K562 (cell line): ENCODE data around the gene CTSL. TPM values are rescaled to one million over a fixed set of nuclear protein-coding genes. Genes with fewer than 3 reads are reported as not detected.

ENCODE experiments used
- ATAC-seq: fragments of 200-7000 bp; cut with Tn5 transposase; 3 replicates; pipeline ENCODE4 v1.9.1; 2020; ENCODE audit warnings: moderate library complexity
- BruUV-seq: library from RNA; stranded (reverse); fragments of 400-500 nt; replicated peaks from 2 replicates; lab custom pipeline; 2021; lab: Mats Ljungman, UMichigan
- CTCF ChIA-PET: fragments of 300-600 bp; formaldehyde crosslinking; extraction: SDS; loops from one replicate; lab custom pipeline; 2021; ENCODE audit warnings: low intra/inter-chr PET ratio; lab: Yijun Ruan, JAX
- POLR2A ChIA-PET: fragments of 300-600, 350-650 bp; sonication (Branson Sonifier 250); formaldehyde crosslinking; extraction: SDS; loops from one replicate; lab custom pipeline; 2021; ENCODE audit warnings: antibody characterized with exemption, inconsistent platforms; lab: Yijun Ruan, JAX
- DNase-seq, 4 experiments: peaks; one replicate each; pipeline versions ENCODE4 v3.0.0 to v3.0.0-alpha.2; 2011 to 2018; ENCODE audit warnings: low spot score in 3 of 4, mixed read lengths in 3 of 4; ENCODE audit errors: extremely low read depth in 1 of 4
- FAIRE-seq: peaks from 2 replicates; lab custom pipeline; 2011; peaks lifted over from hg19 to GRCh38; lab: Jason Lieb, UNC
- H2AFZ ChIP-seq: 2 replicates; pipeline ENCODE4 v1.6.0; 2011; ENCODE audit warnings: low read depth, low read length, control low read depth, inconsistent platforms
- H3K27ac ChIP-seq: fragments of 200-600 bp; 3 replicates; pipeline ENCODE4 v1.8.0; 2011; ENCODE audit warnings: low read depth, mild to moderate bottlenecking, control low read depth, inconsistent platforms, low read length, moderate library complexity, mixed read lengths; ENCODE audit errors: extremely low read depth
- H3K27me3 ChIP-seq, 2 experiments: fragments of 300-600 bp in 1 of 2; 2 replicates in 1 of 2; 3 replicates in 1 of 2; pipeline versions ENCODE4 v1.6.0 to v1.8.0; 2011; ENCODE audit warnings: inconsistent platforms in 2 of 2, low read length in 2 of 2, mild to moderate bottlenecking in 1 of 2, mixed read lengths in 1 of 2, moderate library complexity in 1 of 2; ENCODE audit not compliant: control insufficient read depth in 2 of 2, insufficient read depth in 2 of 2
- H3K36me3 ChIP-seq: fragments of 300-600 bp; 3 replicates; pipeline ENCODE4 v1.8.0; 2011; ENCODE audit warnings: mild to moderate bottlenecking, low read length, inconsistent platforms; ENCODE audit not compliant: control insufficient read depth, insufficient read depth
- H3K4me1 ChIP-seq, 2 experiments: fragments of 200-600 bp in 1 of 2; replicated peaks in 1 of 2; 2 replicates in 1 of 2; 3 replicates in 1 of 2; pipeline versions ENCODE4 v1.5.1 to v1.8.0; 2011; ENCODE audit warnings: inconsistent platforms in 2 of 2, low read length in 2 of 2, mild to moderate bottlenecking in 1 of 2, mixed read lengths in 1 of 2, moderate library complexity in 1 of 2; ENCODE audit not compliant: control insufficient read depth in 2 of 2, insufficient read depth in 2 of 2
- H3K4me2 ChIP-seq: 2 replicates; pipeline ENCODE4 v1.6.1; 2011; ENCODE audit warnings: low read length, control low read depth, inconsistent platforms, mixed read lengths; ENCODE audit not compliant: insufficient read depth
- H3K4me3 ChIP-seq: fragments of 200-600 bp; sonication (generic), shearing (Covaris generic); 2 replicates; pipeline ENCODE4 v1.5.1; 2016; ENCODE audit warnings: control low read depth, inconsistent platforms
- H3K79me2 ChIP-seq: fragments of 200-600 bp; 3 replicates; pipeline ENCODE4 v1.8.0; 2011; ENCODE audit warnings: low read length, inconsistent platforms; ENCODE audit not compliant: control insufficient read depth, insufficient read depth
- H3K9ac ChIP-seq, 2 experiments: 2 replicates each; pipeline versions ENCODE4 v1.6.0 to v1.6.1; 2011; ENCODE audit warnings: low read depth in 2 of 2, low read length in 2 of 2, control low read depth in 1 of 2, inconsistent platforms in 1 of 2, mild to moderate bottlenecking in 1 of 2, mixed read lengths in 1 of 2; ENCODE audit not compliant: insufficient read depth in 1 of 2
- H3K9me1 ChIP-seq: one replicate; pipeline ENCODE4 v1.6.0; 2011; ENCODE audit warnings: inconsistent platforms, mild to moderate bottlenecking, low read length, moderate library complexity; ENCODE audit not compliant: control insufficient read depth, insufficient read depth
- H3K9me3 ChIP-seq: replicated peaks from 2 replicates; pipeline ENCODE4 v1.5.1; 2011; ENCODE audit warnings: low read depth, low read length, inconsistent platforms; ENCODE audit not compliant: control insufficient read depth, insufficient read depth
- H4K20me1 ChIP-seq: replicated peaks from 2 replicates; pipeline ENCODE4 v1.6.1; 2011; ENCODE audit warnings: low read length, inconsistent platforms, mixed read lengths; ENCODE audit not compliant: control insufficient read depth, insufficient read depth
- BCL6 ChIP-seq: fragments of 250-450 bp; sonication (Bioruptor Pico); IDR thresholded peaks from 2 replicates; pipeline ENCODE4 v1.4.0; 2020
- CBX8 ChIP-seq: fragments of 200-600 bp; sonication (generic); IDR thresholded peaks from 2 replicates; pipeline ENCODE4 v1.6.1; 2012; ENCODE audit warnings: borderline replicate concordance, mixed run types, low read depth, mild to moderate bottlenecking, moderate library complexity, mixed read lengths, low read length, control low read depth, inconsistent platforms; ENCODE audit not compliant: poor library complexity, severe bottlenecking; ENCODE audit errors: extremely low read depth
- FOSL1 ChIP-seq: fragments of 200-800 bp; sonication (Bioruptor generic); conservative IDR thresholded peaks from 2 replicates; pipeline ENCODE4 v1.6.1; 2016; ENCODE audit warnings: missing genetic modification characterization, missing compliant biosample characterization
- GTF2B ChIP-seq: IDR thresholded peaks from 2 replicates; pipeline ENCODE4 v1.6.1; 2011; ENCODE audit not compliant: insufficient read length; ENCODE audit errors: extremely low read depth
- HDAC1 ChIP-seq, 2 experiments: fragments of 450-650 bp; IDR thresholded peaks; 2 replicates each; pipeline ENCODE4 v1.6.1; 2016 to 2017; ENCODE audit warnings: inconsistent platforms in 1 of 2, mild to moderate bottlenecking in 1 of 2, moderate library complexity in 1 of 2
- NFIC ChIP-seq: fragments of 450-650 bp; IDR thresholded peaks from 2 replicates; pipeline ENCODE4 v1.6.1; 2017; ENCODE audit warnings: mild to moderate bottlenecking, inconsistent platforms
- PURB ChIP-seq: sonication (generic); formaldehyde crosslinking; IDR thresholded peaks from 2 replicates; pipeline ENCODE4 v1.9.0; 2021; ENCODE audit warnings: low read depth, mild to moderate bottlenecking, missing genetic modification reagents
- SP1 ChIP-seq: sonication (generic); formaldehyde crosslinking; IDR thresholded peaks from 2 replicates; pipeline ENCODE4 v1.8.1; 2022; ENCODE audit warnings: mild to moderate bottlenecking, missing genetic modification reagents
- SRF ChIP-seq, 2 experiments: fragments of 250-450, 450-650 bp in 1 of 2; sonication (Bioruptor Pico) in 1 of 2; sonication (generic) in 1 of 2; formaldehyde crosslinking; IDR thresholded peaks; 2 replicates each; pipeline versions ENCODE4 v1.5.0 to v1.5.1; 2020 to 2022; ENCODE audit warnings: mild to moderate bottlenecking in 1 of 2, missing genetic modification reagents in 1 of 2
- ZBTB17 ChIP-seq: fragments of 450-650 bp; formaldehyde crosslinking; IDR thresholded peaks from 2 replicates; pipeline ENCODE4 v1.4.0; 2020; ENCODE audit warnings: mild to moderate bottlenecking
- ZNF764 ChIP-seq: fragments of 250-450 bp; sonication (Bioruptor Pico); IDR thresholded peaks from 2 replicates; pipeline ENCODE4 v1.4.0; 2020; ENCODE audit warnings: low read depth, mild to moderate bottlenecking, moderate library complexity
- WGBS: fragments of 100-300 bp; shearing (Covaris generic); methylation state at CpG from one replicate; pipeline ENCODE4 v1.1.6; 2016; ENCODE audit warnings: low coverage, mixed read lengths; ENCODE audit not compliant: insufficient coverage; ENCODE audit errors: missing lambda C conversion rate; 5-methylcytosine and 5-hydroxymethylcytosine counted together
- in situ Hi-C: fragments of 300-500 bp; cut with MboI; formaldehyde crosslinking; loops from 4 replicates; pipeline ENCODE4 v1.15.0; 2018; ENCODE audit warnings: inconsistent platforms, mixed read lengths
- intact Hi-C: fragments of 100-400 bp; cut with micrococcal nuclease; formaldehyde crosslinking; loops from 2 replicates; pipeline ENCODE4 v1.14.2; 2022
- polyA plus RNA-seq, 8 experiments: library from polyadenylated mRNA; depleted of rRNA in 4 of 8; stranded (reverse) in 5 of 8; unstranded in 3 of 8; fragments of >200 nt; fragmentation: Nextera tagmentation in 2 of 8; fragmentation: Illumina TruSeq in 1 of 8; extraction: Ambion mirVana in 2 of 8; extraction: Trizol in 1 of 8; gene quantifications; 2 replicates each; pipeline versions ENCODE4 v1.2.1 to v1.2.3, GENCODE V29; 2011 to 2014; ENCODE audit warnings: inconsistent platforms in 1 of 8, missing spikeins in 1 of 8
- total RNA-seq, 7 experiments: library from RNA; depleted of rRNA in 6 of 7; stranded (reverse); fragments of >200 nt in 6 of 7; fragmentation: Illumina TruSeq in 2 of 7; extraction: Trizol in 2 of 7; gene quantifications; 2 replicates each; pipeline versions ENCODE4 v1.2.1 to v1.2.3, GENCODE V29; 2011 to 2021; ENCODE audit warnings: low replicate concordance in 1 of 7

Gene CTSL
- total and polyA plus RNA-seq, 9 of the 15 experiments (the other 6 are each of a cell fraction or from before 2014, with no cell fraction given) = 55.9 to 165 (median 93.7) TPM

DNA sequence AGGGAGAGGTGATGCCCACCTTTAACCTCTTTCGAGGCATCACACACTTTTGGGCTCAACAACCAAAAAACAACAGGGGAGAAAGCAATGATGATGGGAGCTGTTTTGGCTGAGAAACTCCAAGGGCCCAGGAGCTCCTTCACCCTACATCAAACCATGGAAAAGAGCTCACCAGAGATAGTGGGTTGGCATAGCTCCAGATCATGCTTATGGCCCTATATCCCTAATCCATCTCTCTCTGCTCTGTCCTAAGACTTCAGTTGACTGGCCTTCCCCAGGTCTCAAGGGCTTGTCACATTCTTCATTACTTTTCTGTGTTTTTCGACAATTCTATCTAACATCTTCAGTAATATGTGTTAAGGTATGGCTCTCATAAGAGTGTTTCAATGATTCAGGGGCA lies 5.7 kb upstream of the CTSL start:
- BruUV-seq = no TSS peak
- Histone ChIP-seq H3K9me1 (no peaks in the 10 kb centered on the region), H3K9me3 (no peaks in the 10 kb centered on the region), H3K27ac (no peak overlapping the region), H4K20me1 (no peaks in the 10 kb centered on the region), H2AFZ (0 out of 2 replicates have a peak overlapping the region, but pooled peaks have one; percentile 35), H3K27me3 (no peaks in the 10 kb centered on the region), H3K4me2 (no peak overlapping the region), H3K4me3 (no peak overlapping the region), H3K9ac (no peak overlapping the region), H3K4me1 (peaks cover 0 to 17% of the 10 kb centered on the region in 2 experiments; a peak in 3 of 5 replicates), H3K36me3 (no peaks in the 10 kb centered on the region), H3K79me2 (no peaks in the 10 kb centered on the region)
- 43% methylated on average over 2 of the region's 2 CpGs for WGBS
- POLR2A ChIA-PET = interaction anchor here (1.0 kb wide), 1 partner anchor 134 kb away, joined by 3 read pairs; no protein-coding TSS in a partner anchor
- DNase-seq = peak in 1 of 4 experiments; percentile 29
- CTCF ChIA-PET = no interaction called here
- in situ Hi-C loops = no loop called here
- ATAC-seq = no peak
- TF ChIP-seq SRF (CRISPR knock-in tag; IDR thresholded peaks at IDR 0.05) = no peak
- peak; percentile 67 for TF ChIP-seq NFIC
- no peak for FAIRE-seq
- intact Hi-C loops = no loop called here

- Histone ChIP-seq H3K9me1 (no peaks in the 10 kb centered on the region), H4K20me1 (no peaks in the 10 kb centered on the region), H3K4me2 (no peak overlapping the region), H3K4me1 (peaks cover 15 to 19% of the 10 kb centered on the region in 2 experiments; a peak in 4 of 5 replicates), H3K9ac (no peak overlapping the region), H3K9me3 (no peaks in the 10 kb centered on the region), H3K27ac (no peak overlapping the region), H3K79me2 (peaks cover 13% of the 10 kb centered on the region), H3K36me3 (peaks cover 1% of the 10 kb centered on the region; the same call in 2 of the 3 replicates), H2AFZ (no peak overlapping the region), H3K27me3 (no peaks in the 10 kb centered on the region), H3K4me3 (no peak overlapping the region)
- ChIA-PET POLR2A (interaction anchor here (1.1 kb wide), 1 partner anchor 70 kb away, joined by 3 read pairs; no protein-coding TSS in a partner anchor), CTCF (no interaction called here)
- intact Hi-C loops (no loop called here), in situ Hi-C loops (no loop called here)
- 39% methylated on average over 5 of the region's 5 CpGs for WGBS
- TF ChIP-seq HDAC1 (IDR thresholded peaks at IDR 0.05) (no peak), SP1 (CRISPR knock-in tag) (no peak), FOSL1 (tag) (no peak), ZBTB17 (CRISPR knock-in tag) (no peak), CBX8 (no peak), GTF2B (no peak), PURB (CRISPR knock-in tag) (no peak), ZNF764 (CRISPR knock-in tag) (no peak), BCL6 (CRISPR knock-in tag) (no peak)
- FAIRE-seq = no peak
- DNase-seq = no peak
- no TSS peak for BruUV-seq
- no peak for ATAC-seq
Measured at GRCh38 chr9:87722393-87723088, 3.4 kb upstream of the CTSL start.
